Globus pallidus (tissue), 1 donor: Measurements from ENCODE around the gene EMP1.

Experiments used
- DNase-seq: peaks from one replicate; pipeline ENCODE4 v3.0.0-alpha.2; 2015; ENCODE audit warnings: low spot score

Gene EMP1

GRCh38 chr12:13197526-13198143 is 1.1 kb downstream of the EMP1 start:
- DNase-seq = no peak

- DNase-seq = no peak
Measured at GRCh38 chr12:13198241-13198640, 1.7 kb downstream of the EMP1 start.

- no peak for DNase-seq
Measured at GRCh38 chr12:13198876-13199275, 2.4 kb downstream of the EMP1 start.

DNA sequence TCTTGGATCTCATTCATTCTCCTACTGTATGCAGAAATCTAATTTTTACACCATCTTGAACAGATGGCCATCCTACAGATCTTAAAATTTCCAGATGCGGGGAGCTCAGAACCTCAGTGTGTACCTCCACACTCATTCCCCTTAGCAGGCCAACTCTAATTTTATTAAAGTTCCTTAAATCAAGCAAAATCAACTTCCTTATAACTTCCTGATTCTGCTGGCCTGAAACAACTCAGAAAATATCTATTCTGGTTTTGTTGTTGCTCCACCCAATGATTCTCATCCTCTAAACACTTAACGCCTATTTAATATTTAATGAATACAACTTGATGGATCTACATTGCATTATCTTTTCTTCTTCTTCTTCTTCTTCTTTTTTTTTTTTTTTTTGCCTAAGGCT is 3.1 kb downstream of the EMP1 start:
- DNase-seq = no peak

DNA sequence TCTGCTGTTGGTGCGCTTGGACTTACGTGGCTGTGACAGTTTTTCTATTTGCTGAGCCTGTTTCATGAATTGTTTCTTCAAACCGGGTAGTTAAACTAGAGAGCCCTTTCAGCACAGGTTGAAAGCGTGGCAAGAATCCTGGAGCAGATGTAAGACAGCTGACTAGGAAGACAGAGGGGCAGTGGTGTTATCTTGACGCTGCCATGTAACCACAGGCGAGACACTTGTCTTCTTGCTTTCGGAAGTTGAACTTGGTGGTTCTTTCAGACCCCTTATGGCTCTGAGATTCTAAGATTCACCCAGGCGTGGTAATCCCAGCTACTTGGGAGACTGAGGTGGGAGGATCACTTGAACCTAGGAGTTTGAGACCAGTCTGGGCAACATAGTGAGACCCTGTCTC is 4.3 kb downstream of the EMP1 start:
- no peak for DNase-seq

DNA sequence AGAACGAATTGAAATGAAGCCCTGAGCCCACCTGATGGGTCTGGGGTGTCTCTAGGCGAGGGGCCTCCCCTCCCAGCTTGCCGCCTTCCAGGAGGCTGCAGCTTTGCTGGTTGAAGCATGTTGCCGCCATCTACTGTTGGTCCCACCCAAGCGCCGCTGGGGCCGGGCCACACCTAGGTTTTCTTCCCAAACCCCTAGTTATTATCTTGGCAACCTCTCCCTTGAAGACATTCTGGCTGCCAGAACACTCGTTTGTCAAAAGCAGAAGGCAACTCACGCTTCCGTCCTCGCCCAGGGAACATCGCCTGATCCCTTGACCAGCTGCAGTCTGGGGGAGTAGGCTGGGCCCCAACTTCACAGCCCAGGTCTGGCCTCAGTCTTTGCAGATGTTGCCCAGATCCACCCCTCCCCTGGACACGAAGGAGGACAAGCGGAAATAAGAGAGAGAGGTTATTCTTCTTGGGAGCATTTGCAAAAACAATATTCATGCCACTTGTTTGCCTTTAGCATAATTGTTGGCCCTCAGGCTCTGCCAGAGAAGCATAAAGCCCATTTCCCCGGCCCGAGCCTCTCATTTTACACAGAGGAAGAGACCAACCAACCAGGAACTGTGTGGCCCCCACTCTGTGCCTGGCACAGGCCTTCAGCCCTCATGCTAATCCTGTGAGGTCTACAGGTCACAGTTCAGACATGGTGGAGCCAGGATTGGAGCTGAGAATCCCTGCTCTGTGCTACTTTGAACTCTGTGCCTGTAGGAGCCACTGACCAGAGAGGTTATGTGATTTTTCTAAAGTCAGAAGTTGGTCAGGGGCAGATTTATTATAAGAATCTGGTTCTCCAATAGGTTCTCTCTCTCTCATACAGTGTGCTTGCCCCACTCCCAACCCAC is 6.8 kb downstream of the EMP1 start:
- DNase-seq = no peak

- DNase-seq = no peak
Measured at GRCh38 chr12:13204428-13204827, 7.9 kb downstream of the EMP1 start.

DNA sequence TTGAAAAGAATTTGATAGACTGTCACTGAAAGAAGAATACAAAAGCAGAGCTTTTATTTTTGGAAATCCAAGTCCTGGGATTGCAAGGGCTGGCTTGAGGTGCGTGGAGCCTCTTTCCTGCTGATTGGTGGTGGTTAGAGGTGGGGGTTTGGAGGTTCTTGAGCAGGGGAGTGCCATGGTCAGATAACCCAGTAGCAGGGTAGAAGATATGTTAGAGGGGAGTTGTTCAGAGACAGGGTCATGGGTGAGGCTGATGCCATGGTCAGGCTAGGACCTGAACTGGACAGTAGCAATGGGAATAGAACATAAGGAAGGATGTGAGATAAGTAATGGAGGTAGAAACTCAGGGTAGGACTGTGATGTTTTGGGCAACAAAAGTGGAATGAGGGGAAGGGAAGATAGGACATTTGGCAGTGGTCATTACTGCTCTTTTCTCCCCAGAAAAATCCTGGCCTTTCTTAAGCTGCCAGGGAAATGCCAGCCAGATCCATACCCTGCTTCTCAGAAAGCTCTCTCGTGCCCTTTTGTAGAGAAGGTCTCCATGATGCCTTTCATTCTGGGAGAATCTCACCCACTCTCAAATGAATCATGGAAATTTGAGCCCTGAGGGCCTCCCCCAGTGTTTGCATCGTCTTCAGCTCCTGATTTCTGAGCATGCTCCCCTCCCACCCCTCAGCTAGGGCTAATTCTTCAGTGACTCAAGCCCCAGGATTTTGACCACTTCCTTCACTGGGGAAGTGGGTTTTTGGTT is 9.5 kb downstream of the EMP1 start:
- no peak for DNase-seq

DNA sequence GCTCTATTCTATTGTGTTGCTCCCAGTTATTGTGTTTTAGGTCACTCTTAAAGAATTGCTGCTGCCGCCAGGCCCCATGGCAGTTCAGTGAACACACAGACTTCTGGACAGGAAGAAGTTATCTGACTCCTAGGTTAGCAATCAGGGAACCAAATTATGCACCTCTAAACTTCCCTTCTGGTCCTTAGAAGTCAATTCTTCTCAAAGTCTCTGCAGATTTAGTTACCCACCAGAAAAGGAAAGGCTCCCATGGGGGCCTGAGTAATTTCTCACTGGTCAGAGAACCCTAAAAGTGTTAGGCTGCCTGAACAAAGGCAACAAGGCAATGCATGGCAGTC is 10.0 kb downstream of the EMP1 start:
- no peak for DNase-seq

GRCh38 chr12:13208533-13209435 is 12.3 kb downstream of the EMP1 start:
- peak; percentile 40 for DNase-seq

DNA sequence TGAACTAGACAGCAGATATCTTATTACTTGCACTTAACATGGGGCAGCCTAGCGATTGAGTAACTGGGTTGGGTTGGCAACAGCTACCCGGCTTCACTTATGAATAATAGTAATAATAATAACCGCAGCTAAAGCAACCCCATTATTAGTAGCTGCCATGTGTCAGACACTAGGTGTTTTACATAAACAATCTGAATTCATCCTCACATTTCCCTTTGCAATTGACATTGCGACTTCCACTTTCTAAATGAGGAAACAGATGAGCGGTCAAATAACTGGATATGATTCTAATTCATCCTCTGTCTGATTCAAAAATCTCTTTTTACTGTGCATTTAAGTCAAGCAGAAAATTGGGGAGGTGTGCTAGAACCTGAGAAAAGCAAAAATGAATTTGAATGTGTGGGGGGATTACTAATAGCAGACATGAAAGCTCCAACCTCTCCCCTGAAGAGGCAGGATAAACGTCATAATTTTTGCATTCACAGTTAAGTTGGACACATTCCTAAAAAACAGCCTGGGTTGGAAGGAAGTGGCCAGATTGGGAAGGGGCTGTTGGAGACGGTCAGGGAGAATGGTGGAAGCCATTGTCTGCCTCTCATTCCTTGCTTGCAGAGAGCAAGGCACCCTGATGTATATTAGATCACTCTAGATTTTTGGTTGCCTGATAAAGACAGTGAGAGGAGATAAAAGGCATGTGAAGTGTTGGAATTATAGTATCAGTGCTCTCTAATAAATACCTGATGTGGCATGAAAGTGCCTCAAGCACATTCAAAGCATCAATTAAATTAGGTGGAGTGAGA is 13.1 kb downstream of the EMP1 start:
- no peak for DNase-seq

DNA sequence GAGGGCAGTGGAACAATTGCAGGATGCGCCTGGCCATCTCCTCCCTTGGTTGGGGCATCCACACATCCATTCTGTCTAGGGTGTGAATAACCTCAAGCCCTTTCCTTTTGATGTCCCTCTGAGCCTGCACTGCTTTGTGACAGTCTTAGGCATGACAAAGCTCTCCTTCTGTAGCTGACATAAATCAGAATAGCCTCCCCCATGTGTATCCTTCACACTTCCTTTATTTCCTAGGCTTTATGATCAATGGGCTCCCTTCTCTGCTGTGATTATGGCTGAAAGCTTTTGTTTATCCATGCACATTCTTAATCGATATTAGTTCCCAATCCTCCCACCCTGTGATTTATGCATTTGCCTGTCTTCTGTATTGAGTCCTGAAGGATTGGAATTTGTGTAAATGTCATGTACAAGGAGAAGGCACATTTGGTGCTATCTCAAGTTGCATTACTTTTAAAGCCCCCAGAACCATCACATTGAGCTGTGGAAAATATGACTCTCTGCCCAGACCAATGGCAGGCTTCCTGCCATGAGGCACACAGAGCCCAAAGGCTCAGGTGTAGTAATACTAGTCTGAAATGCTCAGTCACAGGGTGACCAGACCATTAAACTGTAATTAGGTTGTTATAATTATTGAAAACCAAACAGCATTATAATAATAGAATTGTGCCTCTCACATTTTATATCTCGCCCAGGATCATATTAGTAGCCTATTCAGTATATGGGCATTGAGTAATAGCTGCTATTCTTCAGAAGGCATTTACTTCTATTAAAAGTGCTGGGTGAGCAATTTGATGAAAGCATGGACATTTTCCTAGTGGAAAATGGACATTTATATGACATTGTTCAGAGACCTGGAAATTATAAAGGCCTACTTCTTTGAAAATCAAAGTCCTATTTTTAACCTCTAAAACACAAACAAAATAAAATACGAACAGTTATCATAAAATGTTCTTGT is 14.0 kb downstream of the EMP1 start:
- no peak for DNase-seq

DNA sequence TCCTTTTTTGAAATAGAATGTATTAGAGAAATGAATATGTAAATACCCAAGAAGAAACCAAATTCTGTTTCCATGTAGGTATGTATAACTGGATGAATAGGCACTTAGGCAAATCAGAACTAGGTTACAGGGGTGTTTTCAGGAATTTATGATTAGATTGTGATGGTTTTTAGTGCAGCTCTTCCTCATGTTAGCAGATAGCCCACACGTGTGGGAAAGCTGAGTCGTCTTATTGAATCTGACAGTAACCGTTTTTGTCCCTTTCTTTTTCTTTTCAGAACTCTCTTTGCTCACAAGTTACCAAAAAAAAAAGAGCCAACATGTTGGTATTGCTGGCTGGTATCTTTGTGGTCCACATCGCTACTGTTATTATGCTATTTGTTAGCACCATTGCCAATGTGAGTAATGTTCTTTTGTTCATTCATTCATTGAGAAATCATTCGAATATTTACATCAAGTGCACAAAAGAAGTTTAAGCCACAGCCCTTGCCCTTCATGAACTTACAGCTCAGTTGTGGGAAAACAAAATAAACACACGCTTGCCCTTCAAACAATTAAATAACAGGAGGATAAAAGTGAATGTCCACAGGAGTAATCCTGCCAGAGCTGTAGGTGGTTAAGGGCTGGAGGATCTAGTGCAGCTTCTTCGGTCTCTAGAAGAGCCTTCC is 14.8 kb downstream of the EMP1 start:
- no peak for DNase-seq

GRCh38 chr12:13211859-13212664 is 15.5 kb downstream of the EMP1 start:
- DNase-seq = peak; percentile 79

- no peak for DNase-seq
Measured at GRCh38 chr12:13215056-13215455, 18.5 kb downstream of the EMP1 start.

- DNase-seq = no peak
Measured at GRCh38 chr12:13218641-13219040, 22.1 kb downstream of the EMP1 start.

DNA sequence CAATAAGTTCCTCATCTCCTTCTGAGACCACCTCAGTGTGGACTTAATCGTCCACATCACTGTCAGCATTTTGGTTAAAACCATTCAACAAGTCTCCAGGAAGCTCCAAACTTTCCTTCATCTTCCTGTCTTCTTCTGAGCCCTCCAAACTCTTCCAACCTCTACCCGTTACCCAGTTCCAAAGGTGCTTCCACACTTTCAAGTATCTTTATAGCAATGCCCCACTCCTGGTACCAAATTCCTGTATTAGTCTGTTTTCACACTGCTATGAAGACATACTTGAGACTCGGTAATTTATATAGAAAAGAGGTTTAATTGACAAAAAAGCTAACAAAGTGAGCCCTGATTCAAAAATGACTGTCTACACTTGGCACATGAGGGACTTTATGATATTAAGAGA is 22.8 kb downstream of the EMP1 start:
- no peak for DNase-seq

GRCh38 chr12:13220838-13221237 is 24.3 kb downstream of the EMP1 start:
- no peak for DNase-seq

DNA sequence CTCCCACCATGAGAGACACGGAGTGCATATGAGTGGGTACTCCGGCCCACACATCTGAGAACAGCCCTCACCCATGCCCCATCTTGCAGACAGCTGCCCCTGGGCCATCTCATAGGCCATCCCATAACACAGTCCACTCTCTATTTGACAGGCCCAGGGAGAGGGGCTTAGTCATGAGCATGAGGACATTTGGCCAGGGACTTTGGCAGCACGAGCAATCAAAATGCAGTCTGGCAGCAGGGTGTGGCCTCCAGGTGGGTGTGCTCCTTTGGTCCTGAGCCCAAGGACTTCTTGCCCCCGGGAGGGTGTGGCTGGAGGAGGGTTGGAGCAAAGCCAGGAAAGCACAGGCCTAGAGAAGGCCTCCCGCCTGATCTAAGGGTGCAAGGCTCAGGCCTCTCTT is 25.6 kb downstream of the EMP1 start:
- no peak for DNase-seq
